OCI-LY1 (cell line): ENCODE measurements around the gene PDE4D.
"Not testable (repeated sequence)": the region's sequence is repeated elsewhere in the genome, so short reads cannot be mapped to it uniquely, and the experiment has no call there.

Source experiments
- H2AFZ ChIP-seq: fragments of 200-600 bp; sonication (generic), shearing (Covaris generic); 2 replicates; pipeline ENCODE4 v1.6.0; 2014; ENCODE audit warnings: antibody characterized with exemption, mild to moderate bottlenecking, low read length
- H3F3A ChIP-seq: fragments of 200-600 bp; sonication (generic), shearing (Covaris generic); 2 replicates; pipeline ENCODE4 v1.6.0; 2014; ENCODE audit warnings: mild to moderate bottlenecking, antibody characterized with exemption, low read length, moderate library complexity; ENCODE audit not compliant: insufficient read depth
- H3K27ac ChIP-seq: fragments of 200-600 bp; sonication (generic); 2 replicates; pipeline ENCODE4 v1.5.1; 2014; ENCODE audit warnings: low read length, mixed run types, mild to moderate bottlenecking, low read depth; ENCODE audit not compliant: poor library complexity, severe bottlenecking
- H3K27me3 ChIP-seq: fragments of 200-600 bp; sonication (generic); 2 replicates; pipeline ENCODE4 v1.6.0; 2014; ENCODE audit warnings: antibody characterized with exemption, mild to moderate bottlenecking, low read length, moderate library complexity; ENCODE audit not compliant: insufficient read depth
- H3K36me3 ChIP-seq: fragments of 200-600 bp; sonication (generic); 2 replicates; pipeline ENCODE4 v1.6.1; 2014; ENCODE audit warnings: mild to moderate bottlenecking, antibody characterized with exemption, low read length, moderate library complexity, mixed read lengths; ENCODE audit not compliant: insufficient read depth
- H3K4me1 ChIP-seq: fragments of 200-600 bp; sonication (generic); 2 replicates; pipeline ENCODE4 v1.5.1; 2014; ENCODE audit warnings: mild to moderate bottlenecking, low read length, moderate library complexity; ENCODE audit not compliant: insufficient read depth, severe bottlenecking
- H3K4me2 ChIP-seq: fragments of 200-600 bp; sonication (generic), shearing (Covaris generic); 2 replicates; pipeline ENCODE4 v1.6.1; 2014; ENCODE audit warnings: low read length
- H3K4me3 ChIP-seq: fragments of 200-600 bp; sonication (generic); 2 replicates; pipeline ENCODE4 v1.5.1; 2014; ENCODE audit warnings: low read length, low read depth, mild to moderate bottlenecking, mixed read lengths; ENCODE audit not compliant: poor library complexity, severe bottlenecking
- H3K79me2 ChIP-seq: fragments of 200-600 bp; shearing (Covaris generic); 2 replicates; pipeline ENCODE4 v1.6.1; 2016; ENCODE audit warnings: mixed run types, low read length, mixed read lengths; ENCODE audit not compliant: insufficient read depth
- H3K9ac ChIP-seq: fragments of 200-600 bp; sonication (generic), shearing (Covaris generic); 2 replicates; pipeline ENCODE4 v1.6.1; 2014; ENCODE audit warnings: mild to moderate bottlenecking, low read length, mixed read lengths
- H3K9me2 ChIP-seq: fragments of 200-600 bp; sonication (generic), shearing (Covaris generic); 2 replicates; pipeline ENCODE4 v1.6.1; 2014; ENCODE audit warnings: low read depth, mild to moderate bottlenecking, low read length, mixed read lengths
- H3K9me3 ChIP-seq: fragments of 200-600 bp; shearing (Covaris generic); 2 replicates; pipeline ENCODE4 v1.6.1; 2014; ENCODE audit warnings: low read length, mixed read lengths
- H4K20me1 ChIP-seq: fragments of 200-600 bp; sonication (generic), shearing (Covaris generic); 2 replicates; pipeline ENCODE4 v1.6.0; 2016; ENCODE audit warnings: mild to moderate bottlenecking, low read length; ENCODE audit not compliant: insufficient read depth
- CTCF ChIP-seq: fragments of 200-600 bp; sonication (generic), shearing (Covaris generic); IDR thresholded peaks from 2 replicates; pipeline ENCODE4 v1.5.1; 2017; ENCODE audit warnings: mild to moderate bottlenecking, antibody characterized with exemption, low read length, moderate library complexity, mixed read lengths
- EZH2 ChIP-seq: fragments of 200-600 bp; sonication (generic), shearing (Covaris generic); IDR thresholded peaks from 2 replicates; pipeline ENCODE4 v1.8.0; 2017; ENCODE audit warnings: borderline replicate concordance, mixed run types, mild to moderate bottlenecking, antibody characterized with exemption, low read length, moderate library complexity, mixed read lengths

The PDE4D gene

GRCh38 chr5:59407967-59408366, 485.6 kb downstream of the PDE4D start:
- no peaks in the 10 kb centered on the region for H3K36me3 ChIP-seq
- H3K79me2 ChIP-seq = no peaks in the 10 kb centered on the region
- H3K9ac ChIP-seq = no peak overlapping the region
- no peak overlapping the region for H2AFZ ChIP-seq
- no peaks in the 10 kb centered on the region for H3K9me3 ChIP-seq
- no peak overlapping the region for H3K4me3 ChIP-seq
- H4K20me1 ChIP-seq = no peaks in the 10 kb centered on the region
- H3K4me2 ChIP-seq = no peak overlapping the region
- no peak overlapping the region for H3K27ac ChIP-seq
- TF ChIP-seq EZH2 = no peak
- no peak for TF ChIP-seq CTCF
- H3K9me2 ChIP-seq = no peaks in the 10 kb centered on the region
- no peaks in the 10 kb centered on the region for H3K4me1 ChIP-seq
- no peaks in the 10 kb centered on the region for H3K27me3 ChIP-seq
- H3F3A ChIP-seq = no peaks in the 10 kb centered on the region

GRCh38 chr5:59401637-59402036, 491.9 kb downstream of the PDE4D start:
- no peak overlapping the region for H3K4me3 ChIP-seq
- TF ChIP-seq CTCF = no peak
- TF ChIP-seq EZH2 = no peak
- H3K9ac ChIP-seq = no peak overlapping the region
- no peaks in the 10 kb centered on the region for H3K27me3 ChIP-seq
- no peaks in the 10 kb centered on the region for H3K36me3 ChIP-seq
- no peaks in the 10 kb centered on the region for H3K9me3 ChIP-seq
- H4K20me1 ChIP-seq = no peaks in the 10 kb centered on the region
- no peaks in the 10 kb centered on the region for H3K9me2 ChIP-seq
- no peaks in the 10 kb centered on the region for H3K4me1 ChIP-seq
- no peaks in the 10 kb centered on the region for H3K79me2 ChIP-seq
- H3K27ac ChIP-seq = no peak overlapping the region
- no peaks in the 10 kb centered on the region for H3F3A ChIP-seq
- H3K4me2 ChIP-seq = no peak overlapping the region
- no peak overlapping the region for H2AFZ ChIP-seq

DNA sequence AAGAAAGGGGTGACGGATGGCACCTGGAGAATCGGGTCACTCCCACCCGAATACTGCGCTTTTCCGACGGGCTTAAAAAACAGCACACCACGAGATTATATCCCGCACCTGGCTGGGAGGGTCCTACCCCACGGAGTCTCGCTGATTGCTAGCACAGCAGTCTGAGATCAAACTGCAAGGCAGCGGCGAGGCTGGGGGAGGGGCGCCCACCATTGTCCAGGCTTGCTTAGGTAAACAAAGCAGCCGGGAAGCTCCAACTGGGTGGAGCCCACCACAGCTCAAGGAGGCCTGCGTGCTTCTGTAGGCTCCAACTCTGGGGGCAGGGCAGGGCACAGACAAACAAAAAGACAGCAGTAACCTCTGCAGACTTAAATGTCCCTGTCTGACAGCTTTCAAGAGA, 498.6 kb downstream of the PDE4D start:
- not testable (repeated sequence) for H3K36me3 ChIP-seq, H3K27me3 ChIP-seq, H3K4me1 ChIP-seq, H3K4me3 ChIP-seq, H3F3A ChIP-seq, H3K4me2 ChIP-seq, H4K20me1 ChIP-seq, H3K9ac ChIP-seq, H3K79me2 ChIP-seq, H2AFZ ChIP-seq, H3K9me2 ChIP-seq, H3K9me3 ChIP-seq, H3K27ac ChIP-seq

GRCh38 chr5:59393585-59394420, 499.7 kb downstream of the PDE4D start:
- no peaks in the 10 kb centered on the region for H3K36me3 ChIP-seq
- no peak overlapping the region for H3K4me2 ChIP-seq
- no peaks in the 10 kb centered on the region for H3K4me1 ChIP-seq
- no peaks in the 10 kb centered on the region for H3F3A ChIP-seq
- H3K4me3 ChIP-seq = no peak overlapping the region
- H3K9me3 ChIP-seq = no peaks in the 10 kb centered on the region
- H3K27me3 ChIP-seq = no peaks in the 10 kb centered on the region
- no peaks in the 10 kb centered on the region for H3K9me2 ChIP-seq
- no peak overlapping the region for H3K9ac ChIP-seq
- TF ChIP-seq CTCF (no peak), EZH2 (no peak)
- no peaks in the 10 kb centered on the region for H3K79me2 ChIP-seq
- H2AFZ ChIP-seq = no peak overlapping the region
- H4K20me1 ChIP-seq = no peaks in the 10 kb centered on the region
- H3K27ac ChIP-seq = no peak overlapping the region
